Measurements from ENCODE around the gene CSTF3.

The CSTF3 gene

GRCh38 chr11:33191467-33191866 lies 30.2 kb upstream of the CSTF3 start:
- H3K27ac ChIP-seq, result no peak overlapping the region
- H3K4me3 ChIP-seq, result no peak overlapping the region
- no peak for TF ChIP-seq CTCF (IDR thresholded peaks at IDR 0.05)
- no peak for DNase-seq (ENCODE audit: low spot score)

GRCh38 chr11:33187998-33188722 lies 26.9 kb upstream of the CSTF3 start:
- Histone ChIP-seq H3K27ac (no peak overlapping the region), H3K4me3 (no peak overlapping the region)
- TF ChIP-seq CTCF (IDR thresholded peaks at IDR 0.05), result no peak
- DNase-seq (ENCODE audit: low spot score), result no peak

GRCh38 chr11:33185756-33186155 lies 24.5 kb upstream of the CSTF3 start:
- no peak for TF ChIP-seq CTCF (IDR thresholded peaks at IDR 0.05)
- no peak overlapping the region for H3K4me3 ChIP-seq
- no peak for DNase-seq (ENCODE audit: low spot score)
- no peak overlapping the region for H3K27ac ChIP-seq

GRCh38 chr11:33182246-33182878 lies 21.1 kb upstream of the CSTF3 start:
- TF ChIP-seq CTCF (IDR thresholded peaks at IDR 0.05), result no peak
- H3K27ac ChIP-seq, result no peak overlapping the region
- DNase-seq (ENCODE audit: low spot score), result no peak
- no peak overlapping the region for H3K4me3 ChIP-seq

GRCh38 chr11:33179348-33179803 lies 18.1 kb upstream of the CSTF3 start:
- no peak for TF ChIP-seq CTCF (IDR thresholded peaks at IDR 0.05)
- DNase-seq (ENCODE audit: low spot score), result no peak
- Histone ChIP-seq H3K27ac (no peak overlapping the region), H3K4me3 (no peak overlapping the region)

- no peak for DNase-seq (ENCODE audit: low spot score)
- no peak overlapping the region for H3K4me3 ChIP-seq
- no peak for TF ChIP-seq CTCF (IDR thresholded peaks at IDR 0.05)
- no peak overlapping the region for H3K27ac ChIP-seq
These were observed 17.3 kb upstream of the CSTF3 start for GRCh38 chr11:33178443-33179180.
